Measurements from ENCODE around the gene FAM174C.

- no peak for TF ChIP-seq CTCF (IDR thresholded peaks at IDR 0.05)
- no peak for TF ChIP-seq POLR2A (IDR thresholded peaks at IDR 0.05)
Measured at GRCh38 chr19:1304197-1304924, 29.0 kb downstream of the FAM174C start.
